ENCODE results near the gene IL4.
A peak's percentile ranks its signal among the peaks of the same experiment; 100 is the strongest.

The IL4 gene

DNA sequence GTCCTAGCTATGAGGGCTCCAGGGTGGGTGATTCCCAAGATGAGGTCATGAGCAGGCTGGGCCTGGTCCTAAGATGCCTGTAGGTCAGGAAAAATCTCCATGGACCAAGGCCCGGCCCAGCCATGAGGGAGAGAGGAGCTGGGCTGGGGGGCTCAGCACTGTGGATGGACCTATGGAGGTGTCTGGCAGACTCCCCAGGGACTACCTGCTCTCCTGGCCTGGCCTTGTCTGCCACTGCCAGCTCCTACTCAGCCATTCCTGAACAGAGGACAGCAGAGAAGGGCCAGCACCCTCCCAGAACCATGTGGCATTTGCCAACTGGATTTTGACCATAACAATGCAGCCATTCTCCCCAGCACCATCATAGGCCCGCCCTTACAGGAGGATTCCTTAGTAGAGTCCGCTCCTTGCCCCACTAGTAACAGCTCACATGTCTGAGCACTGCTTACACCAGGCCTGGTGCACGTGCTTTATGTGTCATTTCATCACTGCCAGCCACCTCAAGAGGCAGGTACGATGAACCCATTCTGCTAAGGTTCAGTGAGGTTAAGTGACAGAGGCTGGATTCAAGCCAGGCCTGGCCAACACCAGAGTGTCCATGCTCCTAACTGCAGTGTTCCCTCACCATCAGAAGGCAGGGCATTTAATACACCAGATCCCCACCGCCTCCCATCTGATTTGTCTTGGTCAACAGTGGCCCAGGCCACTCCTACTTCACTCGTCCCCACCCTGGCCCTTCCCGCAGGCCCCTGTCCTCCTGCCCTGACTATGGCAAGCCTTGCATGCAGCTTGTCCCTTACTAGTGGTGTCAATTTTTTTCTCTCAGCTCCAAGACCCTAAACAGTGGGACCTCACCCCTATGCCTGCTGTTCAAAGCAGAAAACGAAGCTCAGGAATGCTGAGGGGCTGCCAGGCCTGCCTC is 15.1 kb upstream of the IL4 start:
- DNase-seq (ENCODE audit: low spot score) = no peak

DNA sequence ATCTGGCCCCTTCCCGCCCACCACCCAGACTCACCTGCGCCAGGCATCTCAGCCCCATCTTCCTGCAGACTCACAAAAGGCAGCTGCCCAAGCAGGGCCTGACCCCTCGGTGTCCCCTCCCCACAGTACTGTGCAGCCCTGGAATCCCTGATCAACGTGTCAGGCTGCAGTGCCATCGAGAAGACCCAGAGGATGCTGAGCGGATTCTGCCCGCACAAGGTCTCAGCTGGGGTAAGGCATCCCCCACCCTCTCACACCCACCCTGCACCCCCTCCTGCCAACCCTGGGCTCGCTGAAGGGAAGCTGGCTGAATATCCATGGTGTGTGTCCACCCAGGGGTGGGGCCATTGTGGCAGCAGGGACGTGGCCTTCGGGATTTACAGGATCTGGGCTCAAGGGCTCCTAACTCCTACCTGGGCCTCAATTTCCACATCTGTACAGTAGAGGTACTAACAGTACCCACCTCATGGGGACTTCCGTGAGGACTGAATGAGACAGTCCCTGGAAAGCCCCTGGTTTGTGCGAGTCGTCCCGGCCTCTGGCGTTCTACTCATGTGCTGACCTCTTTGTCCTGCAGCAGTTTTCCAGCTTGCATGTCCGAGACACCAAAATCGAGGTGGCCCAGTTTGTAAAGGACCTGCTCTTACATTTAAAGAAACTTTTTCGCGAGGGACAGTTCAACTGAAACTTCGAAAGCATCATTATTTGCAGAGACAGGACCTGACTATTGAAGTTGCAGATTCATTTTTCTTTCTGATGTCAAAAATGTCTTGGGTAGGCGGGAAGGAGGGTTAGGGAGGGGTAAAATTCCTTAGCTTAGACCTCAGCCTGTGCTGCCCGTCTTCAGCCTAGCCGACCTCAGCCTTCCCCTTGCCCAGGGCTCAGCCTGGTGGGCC is 13.9 kb upstream of the IL4 start:
- no peak for DNase-seq (ENCODE audit: low spot score)

DNA sequence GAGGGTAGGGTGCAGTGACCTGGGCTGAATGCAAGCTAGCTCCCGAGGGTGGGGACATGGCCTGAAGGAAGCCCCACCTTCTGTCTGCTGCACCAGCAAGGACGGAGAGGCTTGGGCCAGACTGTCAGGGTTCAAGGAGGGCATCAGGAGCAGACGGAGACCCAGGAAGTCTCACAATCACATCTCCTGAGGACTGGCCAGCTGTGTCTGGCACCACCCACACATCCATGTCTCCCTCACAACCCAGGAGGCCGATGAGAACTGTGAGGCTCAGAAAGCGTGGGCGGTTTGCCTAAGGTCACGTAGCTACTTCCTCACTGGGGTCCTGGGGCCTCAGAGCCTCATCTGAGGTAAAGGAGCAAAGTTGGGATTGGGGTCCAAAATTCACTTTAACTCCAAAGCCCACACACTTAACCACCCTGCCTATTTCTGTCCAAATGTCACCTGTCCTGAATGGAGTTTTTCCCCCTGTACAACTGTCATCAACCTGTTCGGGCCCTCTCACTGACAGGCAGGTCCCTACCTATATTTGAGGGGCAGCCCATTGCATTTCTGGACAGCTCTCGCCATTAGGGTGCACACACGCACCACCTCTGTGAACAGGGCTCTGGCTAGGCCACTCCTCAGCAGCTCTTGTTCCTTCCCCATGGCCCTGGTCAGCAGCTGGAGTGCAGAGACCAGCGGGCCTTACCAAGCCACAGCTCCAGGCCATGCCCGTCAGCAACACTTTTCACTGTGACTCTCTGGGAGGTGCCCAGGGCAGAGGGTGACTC is 12.4 kb upstream of the IL4 start:
- no peak for DNase-seq (ENCODE audit: low spot score)

DNA sequence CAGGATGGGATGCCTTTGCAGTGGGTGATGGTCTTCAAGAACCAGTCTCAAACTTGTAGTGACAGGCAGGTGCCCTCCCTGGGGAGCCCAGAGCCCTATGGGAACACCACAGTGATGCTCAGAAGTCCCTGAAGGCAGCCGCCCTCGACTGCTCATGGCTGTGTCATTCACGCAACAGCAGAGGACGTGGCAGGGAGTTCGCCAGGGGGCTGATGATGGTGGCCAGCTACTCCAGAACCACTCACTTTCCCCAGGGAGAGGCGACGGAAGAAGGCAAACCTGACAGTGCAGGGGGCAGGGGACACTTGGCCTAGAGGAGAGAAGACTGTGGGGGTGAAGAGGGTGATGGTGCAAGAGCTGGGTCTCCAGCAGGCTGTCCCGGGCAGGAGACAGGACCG is 11.8 kb upstream of the IL4 start:
- DNase-seq (ENCODE audit: low spot score) = no peak

DNA sequence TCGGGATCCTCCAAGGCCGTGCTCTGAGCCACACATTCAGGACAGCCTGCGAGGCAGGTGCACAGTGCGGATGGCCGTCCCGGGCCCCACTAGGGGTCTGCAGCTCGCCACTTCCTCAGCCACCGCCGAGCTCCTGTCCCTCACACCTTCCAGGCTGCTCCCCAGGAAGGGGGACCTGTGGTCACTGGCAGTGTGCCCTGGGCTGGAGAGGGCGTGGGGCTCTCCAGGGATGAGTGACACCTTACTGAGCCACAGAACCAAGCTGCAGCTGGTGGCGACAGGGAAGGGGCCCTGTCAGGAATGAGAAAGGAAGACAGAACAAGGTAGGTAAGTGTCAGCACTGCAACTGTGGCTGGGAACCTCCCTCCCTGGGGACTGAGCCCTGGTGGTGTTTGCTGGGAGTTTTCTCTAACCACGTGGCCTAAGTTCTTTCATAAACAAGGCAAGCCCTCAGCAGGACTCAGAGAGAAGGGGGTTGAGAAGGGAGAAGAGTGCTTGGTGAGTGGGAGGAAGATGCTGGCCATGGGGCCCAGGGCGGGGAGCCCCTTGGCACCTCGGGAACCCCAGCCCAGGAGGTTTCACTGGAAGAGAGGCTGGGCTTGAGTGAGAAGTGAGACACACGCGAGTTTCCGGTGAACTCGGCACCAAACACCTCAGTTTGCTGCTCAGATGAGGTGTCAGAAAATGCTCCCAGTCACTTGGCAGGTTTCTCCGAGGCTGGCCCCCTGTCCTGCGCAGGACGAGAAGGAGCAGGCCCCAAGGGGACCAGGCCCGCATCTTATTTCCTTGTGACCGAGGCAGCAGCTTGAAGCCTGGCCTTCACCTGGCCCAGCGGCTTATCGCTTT is 10.6 kb upstream of the IL4 start:
- peak; percentile 70 for DNase-seq (ENCODE audit: low spot score)

DNA sequence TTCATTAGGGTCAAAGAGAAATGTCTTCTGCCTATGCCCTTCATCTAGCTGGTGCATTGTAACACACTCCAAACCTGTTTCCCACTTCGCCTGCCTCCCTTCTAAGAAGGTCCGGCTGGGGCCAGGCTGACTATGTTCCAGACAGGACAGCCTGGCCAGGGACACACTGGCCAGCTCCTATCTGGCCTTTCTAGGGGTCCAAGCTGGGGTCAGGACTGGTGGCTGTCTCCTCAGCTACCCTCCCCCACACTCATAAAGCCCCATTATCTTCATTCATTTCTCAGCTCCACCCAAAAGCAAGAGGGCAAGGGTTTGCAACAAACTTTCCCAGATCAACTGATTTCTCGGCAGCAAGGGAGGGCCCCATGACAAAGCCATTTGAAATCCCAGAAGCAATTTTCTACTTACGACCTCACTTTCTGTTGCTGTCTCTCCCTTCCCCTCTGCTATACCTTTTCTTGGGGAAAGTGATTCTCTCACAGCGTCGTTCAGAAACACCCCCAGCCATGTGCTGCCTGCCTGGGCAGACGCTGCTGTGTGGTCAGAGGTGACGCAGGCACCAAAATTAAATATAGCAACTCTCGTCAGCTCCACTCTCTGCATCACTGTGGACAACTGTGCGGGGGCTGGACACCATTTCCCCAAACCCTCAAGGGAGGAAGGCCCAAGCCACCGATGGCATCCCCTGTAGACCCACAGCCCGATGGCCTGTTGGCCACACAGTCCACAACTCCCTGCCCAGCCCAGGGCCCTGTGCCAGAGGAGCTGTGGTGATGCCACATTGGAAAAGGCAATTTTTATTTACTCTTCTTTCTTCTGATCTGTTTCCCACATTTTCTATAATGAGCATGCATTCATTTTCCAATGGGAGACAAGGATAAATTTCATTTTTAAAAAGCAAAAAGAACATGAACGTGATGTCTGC is 9.8 kb upstream of the IL4 start:
- DNase-seq (ENCODE audit: low spot score) = no peak

DNA sequence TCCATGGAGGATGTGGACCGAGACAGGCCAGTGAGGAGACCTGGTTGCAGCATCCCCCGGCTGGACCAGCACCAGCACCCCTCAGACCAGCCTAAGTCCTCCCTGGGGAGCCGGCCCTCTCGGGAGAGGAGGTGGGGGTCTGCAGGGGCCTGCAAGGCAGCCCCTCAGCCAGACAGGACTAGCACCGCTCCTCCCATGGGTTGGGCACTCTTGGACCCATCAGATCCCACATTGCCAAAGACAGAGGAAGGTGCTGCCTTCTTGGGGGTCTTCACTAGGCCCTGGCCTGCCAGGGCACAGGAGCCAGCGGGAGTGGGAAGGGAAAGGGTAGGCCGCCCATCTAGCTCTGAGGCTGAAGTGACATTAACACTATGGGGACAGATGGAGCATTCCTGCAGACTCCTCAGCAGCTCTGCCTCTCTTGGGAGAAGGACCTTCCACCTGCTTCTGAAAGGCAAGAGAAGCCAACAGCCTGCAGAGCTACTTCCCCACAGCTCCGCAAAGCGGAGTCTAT is 9.0 kb upstream of the IL4 start:
- no peak for DNase-seq (ENCODE audit: low spot score)

DNA sequence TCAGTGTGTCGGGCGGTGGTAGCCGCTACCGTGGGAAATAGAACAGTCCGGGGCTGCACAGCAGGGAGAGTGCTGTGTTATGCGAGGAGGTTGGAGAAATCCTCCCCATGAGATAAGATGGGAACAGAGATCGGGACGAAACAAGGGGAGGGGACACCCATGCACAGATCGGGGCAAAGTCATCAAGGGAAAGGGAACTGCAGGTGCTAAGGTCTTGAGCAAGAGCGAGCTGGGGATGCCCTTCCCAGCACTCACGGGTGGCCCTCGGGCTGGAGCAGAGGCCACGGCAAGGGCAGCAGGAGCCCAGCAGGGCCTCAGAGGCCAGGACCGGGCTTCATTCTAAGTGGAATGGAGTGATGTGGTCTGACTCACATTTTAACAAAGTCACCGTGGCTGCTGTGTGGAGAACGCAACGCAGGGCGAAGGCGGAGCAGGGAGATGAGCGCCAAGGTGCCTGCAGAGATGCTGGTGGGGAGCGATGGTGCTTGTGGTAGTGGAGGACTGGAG is 8.2 kb upstream of the IL4 start:
- DNase-seq (ENCODE audit: low spot score) = no peak

DNA sequence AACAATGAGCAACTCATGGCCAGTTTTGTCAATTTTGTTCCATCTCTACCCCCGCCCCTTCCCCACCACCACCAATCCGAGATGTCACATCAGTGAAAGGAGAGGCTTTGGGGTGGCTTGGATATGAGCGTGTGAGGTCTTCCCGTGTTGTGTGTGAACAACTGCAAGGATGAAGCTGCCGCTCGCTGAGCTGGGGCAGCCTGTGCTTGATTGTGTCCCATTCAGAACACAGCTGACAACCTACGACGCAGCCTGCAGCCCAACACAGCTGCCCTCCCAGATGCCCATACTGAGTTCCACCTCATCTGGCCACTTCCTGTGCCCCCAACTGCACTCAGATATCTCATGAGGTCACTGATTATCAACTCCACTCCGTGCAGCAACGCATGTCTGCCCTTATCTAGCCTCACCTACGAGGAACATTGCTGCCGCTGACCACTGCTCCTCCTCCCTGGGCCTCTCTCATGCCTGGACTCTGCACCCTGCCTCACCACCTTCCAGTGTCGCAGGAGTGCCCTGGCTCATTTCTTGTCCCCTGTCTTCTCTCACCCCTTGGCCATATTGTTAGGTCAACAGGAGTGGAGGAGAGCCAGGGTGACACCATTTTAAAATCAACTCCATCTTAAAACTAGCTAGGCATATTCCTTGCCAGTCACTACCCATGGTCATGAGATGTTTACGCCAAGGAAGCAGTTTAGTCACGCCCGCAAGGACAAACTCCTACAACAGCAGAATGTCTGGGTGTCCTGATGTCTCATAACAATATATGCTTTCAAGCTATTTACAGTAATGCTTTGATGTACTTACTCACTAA is 7.3 kb upstream of the IL4 start:
- DNase-seq (ENCODE audit: low spot score) = peak; percentile 49

DNA sequence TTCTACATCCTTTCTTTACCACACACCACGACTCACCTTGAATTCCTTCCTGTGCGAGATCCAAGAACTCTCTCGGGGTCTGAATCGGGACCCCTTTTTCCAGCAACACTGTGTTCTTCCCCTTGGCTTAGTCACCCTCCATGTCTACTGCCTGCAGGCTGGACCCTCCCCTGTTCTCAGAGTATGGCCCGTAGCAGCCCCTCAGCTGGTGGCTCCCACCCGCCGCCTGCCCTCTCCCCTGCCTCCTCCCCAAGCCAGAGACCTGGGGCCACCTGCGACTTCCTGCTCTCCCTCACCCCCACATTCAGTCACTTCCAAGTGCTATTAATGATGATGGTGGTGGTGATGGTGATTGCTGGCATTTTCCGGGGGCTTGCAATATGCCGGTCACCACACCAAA is 6.5 kb upstream of the IL4 start:
- no peak for DNase-seq (ENCODE audit: low spot score)

DNA sequence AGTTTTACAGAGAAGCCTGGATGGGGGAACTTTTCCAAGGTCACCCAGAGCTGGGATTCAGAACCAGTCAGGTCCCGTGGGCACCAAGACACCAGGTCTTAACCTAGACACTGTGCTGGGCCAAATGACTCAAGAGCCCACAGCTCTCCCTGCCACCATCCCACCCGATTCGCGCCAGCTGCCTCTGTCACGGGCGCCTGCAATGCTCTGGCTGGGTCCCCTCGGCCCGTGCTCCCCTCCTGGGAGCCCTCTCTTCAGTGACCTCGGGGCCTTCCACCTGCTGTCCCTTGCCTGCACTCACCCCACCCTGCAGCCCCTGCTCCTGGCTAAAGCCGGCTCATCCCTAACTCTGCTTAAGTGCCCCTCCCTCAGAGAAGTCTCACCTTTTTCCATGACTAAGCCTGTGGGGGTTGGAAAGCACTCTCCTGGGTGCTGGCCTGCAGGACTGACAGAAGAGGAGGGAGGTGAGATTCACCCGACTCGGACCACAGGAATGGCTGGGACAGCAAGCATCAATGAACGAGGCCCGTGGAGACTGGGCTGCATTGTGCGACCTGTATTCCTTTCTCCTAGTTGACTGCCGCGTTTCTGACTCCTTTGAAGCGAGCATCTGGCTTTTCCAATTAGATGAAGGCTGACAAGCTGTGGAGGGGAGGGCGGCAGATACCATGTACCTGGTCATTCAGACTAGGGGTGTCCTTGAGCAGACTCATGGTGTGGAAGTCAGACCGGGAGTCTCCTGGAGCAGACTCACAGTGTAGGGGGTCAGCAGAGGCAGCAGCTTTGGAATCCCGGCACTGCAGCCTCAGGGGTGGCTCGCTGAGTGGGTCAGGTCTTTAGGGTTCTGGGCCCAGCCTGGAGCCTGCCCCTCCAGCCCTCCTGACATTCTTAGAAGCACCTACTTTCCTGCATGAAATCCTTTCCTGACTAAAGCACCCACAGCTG is 5.8 kb upstream of the IL4 start:
- no peak for DNase-seq (ENCODE audit: low spot score)

DNA sequence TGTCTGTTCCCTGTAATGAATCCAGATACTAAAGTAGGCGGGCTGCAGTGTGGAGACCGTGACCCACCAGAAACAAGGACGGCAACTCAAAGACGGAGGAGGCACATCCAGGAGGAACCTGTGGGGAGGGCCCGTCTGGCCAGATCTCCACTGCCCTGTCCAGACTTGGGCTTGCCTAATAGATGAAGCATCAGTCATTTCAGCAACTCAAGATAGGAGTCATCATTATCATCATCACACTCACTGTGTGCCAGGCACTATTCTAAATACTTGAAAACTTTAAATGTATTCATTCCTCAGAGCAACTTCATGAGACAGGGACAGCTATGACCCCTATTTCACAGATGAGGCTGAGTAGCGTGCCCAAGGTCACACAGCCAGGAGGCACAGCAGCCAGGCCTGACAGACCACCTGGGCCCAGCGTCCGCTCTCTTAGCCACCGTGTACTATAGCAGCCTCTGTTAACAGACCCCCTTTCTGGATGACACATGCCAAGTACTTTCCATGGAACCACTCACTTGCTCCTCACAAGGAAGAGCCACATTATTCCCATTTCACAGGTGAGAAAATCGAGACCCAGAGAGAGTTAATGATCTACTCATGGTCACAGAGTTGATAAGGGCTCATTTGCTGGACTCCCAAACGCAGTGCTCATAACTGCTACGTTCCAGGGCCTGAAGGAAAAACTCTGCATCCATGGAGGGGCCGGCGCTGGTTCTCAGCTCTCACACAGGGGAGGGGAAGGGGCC is 4.9 kb upstream of the IL4 start:
- DNase-seq (ENCODE audit: low spot score) = no peak

DNA sequence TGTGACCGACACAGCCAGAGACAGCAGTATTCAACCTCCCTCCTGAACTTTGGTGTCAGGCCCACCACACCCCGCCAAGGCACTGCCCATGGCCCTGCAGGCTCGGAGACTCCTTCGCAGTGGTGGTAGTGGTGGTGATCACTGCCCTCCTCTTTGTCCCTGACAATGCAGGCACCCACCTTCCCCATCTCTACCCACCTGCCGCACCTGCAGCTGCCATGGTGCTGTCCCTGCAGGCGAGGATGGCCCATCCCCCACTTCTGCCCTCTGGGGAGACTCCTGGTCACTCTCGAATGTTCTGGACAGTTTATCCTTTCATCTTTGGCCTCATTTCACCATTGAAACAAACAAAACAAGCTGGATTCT is 4.4 kb upstream of the IL4 start:
- DNase-seq (ENCODE audit: low spot score) = no peak

DNA sequence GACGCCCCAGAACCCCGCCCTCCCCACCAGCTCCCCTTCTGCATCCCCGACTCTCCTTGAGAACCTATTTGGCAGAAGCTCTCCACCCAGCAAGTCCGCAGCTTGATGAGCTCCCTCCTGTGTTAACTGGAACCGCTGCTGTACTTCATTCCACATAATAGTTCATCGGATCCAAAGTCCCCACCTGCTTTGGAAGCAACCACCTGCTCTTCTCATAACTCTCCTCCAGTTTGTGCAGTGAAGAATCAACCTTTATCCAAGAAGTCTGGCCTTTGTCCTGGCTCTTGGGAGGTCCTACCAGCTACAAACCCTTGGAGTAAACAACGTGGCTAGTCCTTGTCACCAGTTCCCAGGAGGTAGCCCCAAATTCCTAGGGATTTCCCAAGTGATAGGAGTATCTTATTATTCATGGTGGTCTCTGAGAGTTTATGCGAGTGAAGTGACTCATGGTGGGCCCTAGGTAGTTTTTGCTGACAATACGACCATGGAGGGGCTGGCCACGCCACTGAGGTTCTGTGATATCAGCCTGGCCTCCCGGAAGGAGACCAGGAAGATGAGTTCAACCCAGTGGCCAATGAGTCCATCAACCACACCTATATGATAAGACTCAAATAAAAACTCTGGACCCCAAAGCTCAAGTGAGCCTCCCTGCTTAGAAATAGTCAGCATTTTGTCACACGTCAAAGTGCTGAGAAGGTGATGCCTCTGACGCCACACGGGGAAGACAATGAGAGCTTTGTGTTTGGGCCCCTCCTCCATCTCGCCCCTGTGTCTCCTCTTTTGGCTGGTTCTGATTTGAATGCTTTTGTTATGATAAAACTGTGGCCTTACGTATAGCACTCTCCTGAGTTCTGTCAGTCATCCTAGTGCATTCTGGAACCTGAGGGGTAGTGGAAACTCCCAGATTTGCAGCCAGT is 3.6 kb upstream of the IL4 start:
- no peak for DNase-seq (ENCODE audit: low spot score)

DNA sequence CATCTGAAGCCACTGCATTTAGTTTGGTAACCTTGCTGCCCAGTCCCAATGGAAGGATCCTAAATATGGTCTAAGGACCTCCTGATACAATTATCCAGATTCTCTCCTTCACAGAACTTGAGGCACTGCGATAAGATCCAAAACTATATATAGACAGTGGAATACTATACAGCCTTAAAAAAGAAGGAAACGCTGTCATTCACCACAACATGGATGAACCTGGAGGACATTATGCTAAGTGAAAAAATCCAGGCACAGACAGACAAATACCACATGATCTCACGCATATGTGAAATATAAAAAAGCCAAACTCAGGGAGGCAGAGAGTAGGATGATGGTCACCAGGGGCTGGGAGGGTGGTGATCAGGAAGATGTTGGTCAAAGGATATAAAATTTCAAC is 2.8 kb upstream of the IL4 start:
- DNase-seq (ENCODE audit: low spot score) = no peak

DNA sequence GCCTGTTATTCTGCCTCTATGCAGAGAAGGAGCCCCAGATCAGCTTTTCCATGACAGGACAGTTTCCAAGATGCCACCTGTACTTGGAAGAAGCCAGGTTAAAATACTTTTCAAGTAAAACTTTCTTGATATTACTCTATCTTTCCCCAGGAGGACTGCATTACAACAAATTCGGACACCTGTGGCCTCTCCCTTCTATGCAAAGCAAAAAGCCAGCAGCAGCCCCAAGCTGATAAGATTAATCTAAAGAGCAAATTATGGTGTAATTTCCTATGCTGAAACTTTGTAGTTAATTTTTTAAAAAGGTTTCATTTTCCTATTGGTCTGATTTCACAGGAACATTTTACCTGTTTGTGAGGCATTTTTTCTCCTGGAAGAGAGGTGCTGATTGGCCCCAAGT is 301 bp upstream of the IL4 start:
- no peak for DNase-seq (ENCODE audit: low spot score)

Measured in HuH-7 (cell line).